HTR-8/SVneo (cell line): ENCODE measurements around the gene VARS1.
"Not testable (repeated sequence)": the region's sequence is repeated elsewhere in the genome, so short reads cannot be mapped to it uniquely, and the experiment has no call there.

Experiments used
- DNase-seq: peaks from one replicate; pipeline ENCODE4 v3.0.0; 2011; ENCODE audit warnings: low spot score, mixed read lengths; ENCODE audit not compliant: insufficient read length
- FAIRE-seq: peaks from 2 replicates; lab custom pipeline; 2011; peaks lifted over from hg19 to GRCh38; lab: Jason Lieb, UNC

VARS1 gene

DNA sequence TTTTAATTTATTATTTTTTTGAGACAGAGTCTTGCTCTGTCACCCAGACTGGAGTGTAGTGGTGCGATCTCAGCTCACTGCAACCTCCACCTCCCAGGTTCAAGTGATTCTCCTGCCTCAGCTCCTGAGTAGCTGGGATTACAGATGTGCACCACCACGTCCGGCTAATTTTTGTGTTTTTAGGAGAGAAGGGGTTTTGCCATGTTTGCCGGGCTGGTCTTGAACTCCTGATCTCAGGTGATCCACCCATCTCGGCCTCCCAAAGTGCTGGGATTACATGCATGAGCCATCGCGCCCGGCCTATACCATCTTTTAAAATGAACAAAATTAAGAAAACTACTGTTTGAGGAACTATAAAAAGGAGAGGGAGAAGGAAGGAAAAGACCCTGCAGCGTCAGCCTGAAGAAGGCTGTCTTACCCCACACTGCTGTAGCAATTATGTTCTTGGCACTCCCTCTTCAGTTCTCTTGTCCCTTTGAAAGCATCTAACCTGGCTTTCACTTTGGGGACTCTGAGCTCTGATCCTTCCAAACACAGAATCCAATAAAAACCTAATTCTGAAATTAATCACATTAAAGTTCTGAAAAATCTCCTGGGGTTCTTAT, 28.1 kb upstream of the VARS1 start:
- not testable (repeated sequence) for DNase-seq, FAIRE-seq

DNA sequence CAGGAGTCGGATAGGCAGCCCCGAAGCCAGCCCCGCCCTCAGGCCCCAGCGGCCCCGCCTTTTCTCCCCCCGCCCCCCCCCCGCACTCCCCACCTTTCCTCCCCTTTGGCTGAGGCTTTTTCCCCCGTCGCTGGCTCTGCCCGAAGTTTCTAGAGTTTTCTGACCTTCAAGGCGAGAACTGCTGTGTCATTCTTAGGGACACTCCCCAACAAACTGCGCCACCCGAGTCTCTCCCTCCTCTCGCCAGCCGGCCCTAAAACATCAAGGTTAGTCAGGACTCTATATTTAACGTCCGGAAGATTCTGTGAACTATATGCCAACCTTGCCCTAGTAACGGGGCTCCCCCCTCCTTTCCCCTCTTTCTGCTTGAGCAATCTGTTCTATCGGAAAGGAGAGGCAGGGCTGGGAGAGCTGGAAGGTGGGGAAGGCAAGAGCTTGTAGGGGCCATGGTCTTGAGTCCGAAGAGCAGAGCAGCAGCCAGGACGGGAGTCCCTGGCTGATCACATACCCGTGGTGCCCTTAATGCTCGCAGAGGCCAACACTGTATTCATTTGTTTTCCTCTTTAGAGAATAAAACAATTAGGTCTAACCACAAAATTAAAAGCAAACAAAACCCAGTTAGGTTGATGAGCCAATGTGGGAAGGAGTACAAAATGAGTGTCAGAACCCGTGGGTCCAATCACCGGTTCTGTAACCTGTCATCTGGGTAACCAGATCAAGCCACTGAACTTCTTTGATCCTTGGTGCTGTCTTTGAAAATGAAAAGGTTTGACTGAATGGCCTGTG, 26.7 kb upstream of the VARS1 start:
- DNase-seq (peak; percentile 65), FAIRE-seq (no peak)

DNA sequence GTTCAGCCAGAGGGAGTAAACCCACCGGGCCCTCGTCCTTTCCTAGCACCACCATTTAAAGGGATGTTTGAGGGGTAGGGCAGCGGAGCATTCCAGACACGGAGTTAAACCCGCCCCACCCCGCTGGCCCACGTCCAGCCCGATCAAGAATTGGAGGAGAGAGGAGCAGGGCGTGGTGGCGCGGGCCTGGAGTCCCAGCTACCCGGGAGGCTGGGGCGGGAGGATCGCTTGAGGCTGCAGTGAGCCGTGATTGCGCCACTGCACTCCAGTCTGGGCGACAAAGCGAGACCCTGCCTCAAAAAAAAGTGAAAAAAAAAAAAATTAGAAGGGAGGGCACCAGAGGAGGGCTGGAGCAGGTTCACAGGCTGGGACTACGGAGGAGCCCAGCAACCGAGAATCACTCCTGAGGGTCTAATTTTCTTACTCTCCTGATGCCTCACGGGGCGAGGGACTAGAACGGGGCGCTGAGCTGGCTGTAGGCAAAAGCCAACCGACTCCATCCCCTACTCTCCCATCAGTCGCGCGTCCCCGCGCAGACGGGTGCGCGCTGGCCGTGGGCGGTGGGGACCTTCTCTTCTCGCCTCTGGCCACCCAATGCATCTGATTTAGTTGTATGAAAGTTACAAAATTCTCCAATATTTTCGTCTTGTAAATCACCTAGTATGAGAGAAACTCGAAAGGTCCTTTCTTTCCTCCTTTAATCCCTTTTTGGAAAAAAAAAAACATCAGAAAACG, 25.9 kb upstream of the VARS1 start:
- DNase-seq = peak; percentile 55
- FAIRE-seq = peak; percentile 23

DNA sequence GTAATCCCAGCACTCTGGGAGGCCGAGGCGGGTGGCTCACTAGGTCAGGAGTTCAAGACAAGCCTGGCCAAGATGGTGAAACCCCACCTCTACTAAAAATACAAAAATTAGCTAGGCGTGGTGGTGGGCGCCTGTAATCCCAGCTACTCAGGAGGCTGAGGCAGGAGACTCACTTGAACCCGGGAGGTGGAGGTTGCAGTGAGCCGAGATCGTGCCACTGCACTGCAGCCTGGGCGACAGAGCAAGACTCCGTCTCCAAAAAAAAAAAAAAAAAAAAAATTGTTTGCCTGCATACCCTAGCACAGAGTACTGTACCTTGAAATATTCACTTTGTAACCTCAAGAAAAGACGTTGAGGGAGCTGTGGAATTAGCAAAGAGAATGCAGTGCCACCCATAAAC, 24.8 kb upstream of the VARS1 start:
- not testable (repeated sequence) for DNase-seq, FAIRE-seq

DNA sequence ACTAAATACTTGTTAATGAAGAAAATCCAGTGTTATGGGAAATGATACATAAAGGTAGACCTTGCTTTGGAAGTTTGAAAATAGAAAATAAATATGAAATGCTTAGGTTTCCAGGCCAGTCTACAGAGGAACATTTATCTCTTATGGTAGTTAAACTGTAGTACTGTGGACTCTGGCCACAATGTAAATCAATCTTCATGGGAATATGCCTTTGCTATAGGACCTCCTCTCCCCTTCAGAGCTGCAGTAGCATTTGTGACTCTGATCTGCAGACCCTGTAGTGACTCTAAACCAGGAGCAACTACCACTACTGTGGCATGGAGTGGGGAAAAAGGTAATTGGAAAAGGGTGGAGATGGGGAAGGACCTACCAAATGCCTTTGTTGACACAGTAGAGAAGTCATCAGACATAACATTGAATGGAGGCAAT, 24.3 kb upstream of the VARS1 start:
- no peak for FAIRE-seq

DNA sequence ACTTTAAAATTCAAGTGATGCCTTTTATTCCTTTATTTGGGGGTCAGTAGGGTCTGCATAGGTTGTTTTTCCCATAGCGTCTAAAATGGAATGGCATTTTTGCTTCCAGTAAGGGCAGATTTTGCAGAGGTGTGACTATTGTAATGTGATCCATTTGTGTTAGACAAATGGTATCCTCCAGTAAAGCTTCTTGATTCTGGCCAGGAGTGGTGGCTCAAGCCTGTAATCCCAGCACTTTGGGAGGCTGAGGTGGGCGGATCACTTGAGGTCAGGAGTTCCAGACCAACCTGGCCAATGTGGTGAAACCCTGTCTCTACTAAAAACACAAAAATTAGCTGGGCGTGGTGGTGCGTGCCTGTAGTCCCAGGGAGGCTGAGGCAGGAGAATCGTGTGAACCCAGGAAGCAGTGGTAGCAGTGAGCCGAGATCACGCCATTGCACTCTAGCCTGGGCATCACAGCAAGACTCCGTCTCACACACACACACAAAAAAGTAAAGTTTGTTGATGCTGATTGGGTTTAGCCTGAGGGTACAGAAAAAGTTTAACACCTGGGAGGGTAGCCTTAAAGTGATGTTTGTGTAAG, 22.5 kb upstream of the VARS1 start:
- FAIRE-seq, DNase-seq: not testable (repeated sequence)

More for the DNA sequence above, 24.3 kb upstream of the VARS1 start:
- DNase-seq = no peak

DNA sequence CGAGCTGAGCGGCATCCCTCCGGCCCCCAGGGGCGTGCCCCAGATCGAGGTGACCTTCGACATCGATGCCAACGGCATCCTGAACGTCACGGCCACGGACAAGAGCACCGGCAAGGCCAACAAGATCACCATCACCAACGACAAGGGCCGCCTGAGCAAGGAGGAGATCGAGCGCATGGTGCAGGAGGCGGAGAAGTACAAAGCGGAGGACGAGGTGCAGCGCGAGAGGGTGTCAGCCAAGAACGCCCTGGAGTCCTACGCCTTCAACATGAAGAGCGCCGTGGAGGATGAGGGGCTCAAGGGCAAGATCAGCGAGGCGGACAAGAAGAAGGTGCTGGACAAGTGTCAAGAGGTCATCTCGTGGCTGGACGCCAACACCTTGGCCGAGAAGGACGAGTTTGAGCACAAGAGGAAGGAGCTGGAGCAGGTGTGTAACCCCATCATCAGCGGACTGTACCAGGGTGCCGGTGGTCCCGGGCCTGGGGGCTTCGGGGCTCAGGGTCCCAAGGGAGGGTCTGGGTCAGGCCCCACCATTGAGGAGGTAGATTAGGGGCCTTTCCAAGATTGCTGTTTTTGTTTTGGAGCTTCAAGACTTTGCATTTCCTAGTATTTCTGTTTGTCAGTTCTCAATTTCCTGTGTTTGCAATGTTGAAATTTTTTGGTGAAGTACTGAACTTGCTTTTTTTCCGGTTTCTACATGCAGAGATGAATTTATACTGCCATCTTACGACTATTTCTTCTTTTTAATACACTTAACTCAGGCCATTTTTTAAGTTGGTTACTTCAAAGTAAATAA, 21.8 kb upstream of the VARS1 start:
- FAIRE-seq, DNase-seq: not testable (repeated sequence)

DNA sequence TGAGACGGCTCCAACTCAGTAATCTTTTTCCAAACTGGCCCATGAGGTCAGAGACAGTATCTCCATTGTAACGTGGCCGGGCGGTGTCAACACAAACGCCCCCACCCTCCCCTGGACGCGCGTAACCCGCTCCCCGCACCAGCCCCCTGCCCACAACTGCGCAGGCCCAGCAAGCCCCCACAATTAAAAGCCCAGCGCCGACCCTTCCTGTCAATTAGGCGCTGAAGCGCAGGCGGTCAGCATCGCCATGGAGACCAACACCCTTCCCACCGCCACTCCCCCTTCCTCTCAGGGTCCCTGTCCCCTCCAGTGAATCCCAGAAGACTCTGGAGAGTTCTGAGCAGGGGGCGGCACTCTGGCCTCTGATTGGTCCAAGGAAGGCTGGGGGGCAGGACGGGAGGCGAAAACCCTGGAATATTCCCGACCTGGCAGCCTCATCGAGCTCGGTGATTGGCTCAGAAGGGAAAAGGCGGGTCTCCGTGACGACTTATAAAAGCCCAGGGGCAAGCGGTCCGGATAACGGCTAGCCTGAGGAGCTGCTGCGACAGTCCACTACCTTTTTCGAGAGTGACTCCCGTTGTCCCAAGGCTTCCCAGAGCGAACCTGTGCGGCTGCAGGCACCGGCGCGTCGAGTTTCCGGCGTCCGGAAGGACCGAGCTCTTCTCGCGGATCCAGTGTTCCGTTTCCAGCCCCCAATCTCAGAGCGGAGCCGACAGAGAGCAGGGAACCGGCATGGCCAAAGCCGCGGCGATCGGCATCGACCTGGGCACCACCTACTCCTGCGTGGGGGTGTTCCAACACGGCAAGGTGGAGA, 19.7 kb upstream of the VARS1 start, which contains the start of the genes HSPA1A and HSPA1L:
Gene HSPA1A, plus strand, starts transcription at position 519 of the 814 bp plus-strand sequence. Its CDS starts 214 bp downstream, at position 733.
Gene HSPA1L, minus strand, starts transcription at position 259 of the 814 bp plus-strand sequence. CDS start 3,311 bp downstream, outside the sequence.
- FAIRE-seq (no peak), DNase-seq (no peak)

DNA sequence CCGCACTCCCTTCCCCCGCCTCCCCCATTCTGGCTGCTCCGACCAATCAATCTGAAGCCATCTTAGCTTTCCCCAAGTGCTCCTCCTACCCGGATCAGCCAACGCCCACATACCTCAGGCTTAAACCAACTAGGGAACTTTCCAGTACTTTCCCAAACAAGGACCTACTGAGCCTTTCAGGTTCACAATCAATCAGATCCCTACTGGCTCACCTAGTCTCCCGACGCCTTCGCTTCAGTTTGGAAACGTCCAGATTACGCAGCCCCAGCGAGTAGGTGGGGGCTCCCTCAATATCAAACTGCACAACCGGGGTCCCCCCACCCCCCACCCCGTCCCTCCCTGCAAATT, 19.1 kb upstream of the VARS1 start:
- no peak for FAIRE-seq
- no peak for DNase-seq

DNA sequence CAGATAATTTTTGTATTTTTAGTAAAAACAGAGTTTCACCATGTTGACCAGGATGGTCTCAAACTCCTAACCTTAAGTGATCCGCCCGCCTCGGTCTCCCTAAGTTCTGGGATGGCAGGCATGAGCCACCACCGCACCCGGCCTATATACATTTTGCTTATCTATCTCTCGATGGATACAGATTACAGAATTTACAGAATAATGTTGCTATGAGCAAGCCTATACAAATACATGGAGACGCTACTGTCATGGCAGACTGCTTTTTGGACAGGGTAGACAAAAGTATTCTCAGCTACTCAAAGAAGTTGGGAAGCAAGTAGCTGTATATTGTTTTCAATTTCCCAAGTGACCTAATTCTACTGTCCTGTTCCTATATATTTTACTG, 17.9 kb upstream of the VARS1 start:
- FAIRE-seq (no peak), DNase-seq (no peak)

DNA sequence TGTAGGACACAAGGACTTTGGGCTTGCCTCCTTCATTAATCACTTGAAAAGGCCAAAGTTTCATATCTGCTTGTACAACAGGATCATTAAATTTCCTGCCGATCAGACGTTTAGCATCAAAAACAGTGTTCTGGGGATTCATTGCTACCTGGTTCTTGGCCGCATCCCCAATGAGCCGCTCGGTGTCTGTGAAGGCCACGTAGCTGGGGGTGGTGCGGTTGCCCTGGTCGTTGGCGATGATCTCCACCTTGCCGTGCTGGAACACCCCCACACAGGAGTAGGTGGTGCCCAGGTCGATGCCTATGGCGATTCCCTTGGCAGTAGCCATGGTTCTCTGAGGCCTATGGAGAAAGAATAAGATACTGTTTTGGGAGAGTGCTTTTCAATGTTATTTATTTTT, 16.1 kb upstream of the VARS1 start:
- FAIRE-seq (no peak), DNase-seq (no peak)

DNA sequence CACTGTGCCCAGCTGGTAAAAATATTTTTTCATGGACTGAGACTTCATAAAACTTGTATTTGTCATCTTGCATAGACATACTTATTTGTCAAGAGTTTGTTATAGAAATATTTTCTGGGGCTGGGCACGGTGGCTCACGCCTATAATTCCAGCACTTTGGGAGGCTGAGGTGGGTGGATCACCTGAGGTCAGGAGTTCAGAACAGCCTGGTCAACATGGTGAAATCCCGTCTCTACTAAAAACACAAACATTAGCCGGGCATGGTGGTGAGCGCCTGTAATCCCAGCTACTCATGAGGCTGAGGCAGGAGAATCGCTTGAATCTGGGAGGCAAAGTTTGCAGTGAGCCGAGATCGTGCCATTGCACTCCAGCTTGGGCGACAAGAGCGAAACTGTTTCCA, 13.0 kb upstream of the VARS1 start:
- DNase-seq, FAIRE-seq: not testable (repeated sequence)

DNA sequence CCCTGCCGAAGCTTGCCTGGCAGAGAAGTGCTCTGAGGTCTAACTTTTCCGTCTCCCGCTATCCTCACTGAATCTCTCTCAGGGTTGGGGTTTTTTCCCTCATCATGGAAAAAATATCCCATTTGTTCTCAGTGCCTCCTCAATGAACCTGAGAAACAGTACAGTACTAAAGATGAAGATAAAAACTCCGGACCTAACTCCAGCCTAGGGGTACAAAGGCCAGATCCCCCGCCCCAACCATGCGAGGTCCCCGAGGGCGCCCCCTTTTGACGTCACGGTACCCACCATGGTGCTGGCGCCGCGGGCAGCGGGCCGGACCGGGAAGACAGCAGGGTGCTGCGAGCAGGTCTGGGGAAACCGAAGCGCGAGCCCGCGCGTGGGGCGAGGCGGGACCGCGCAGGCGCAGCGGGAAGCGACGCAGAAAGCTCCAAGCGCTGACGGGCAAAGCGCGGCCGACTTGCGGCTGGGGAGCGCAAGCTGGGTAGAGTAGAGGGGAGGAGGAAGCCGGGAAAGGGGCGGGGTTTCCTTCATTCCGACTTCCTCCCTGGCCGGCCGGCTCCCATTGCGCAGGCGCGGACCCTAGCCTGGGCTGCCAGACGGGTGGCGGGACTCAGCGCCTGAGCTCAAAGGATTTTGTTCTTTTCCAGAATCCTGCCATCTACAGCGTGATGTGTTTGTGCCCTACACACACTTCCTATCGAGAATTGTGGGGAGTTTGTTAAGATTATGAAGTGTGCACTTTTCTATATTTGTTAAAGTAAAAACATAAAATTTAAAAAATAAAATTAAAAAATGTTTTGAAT, 11.1 kb upstream of the VARS1 start, which contains the start of gene LSM2:
Gene LSM2, minus strand, starts transcription at position 497 of the 803 bp plus-strand sequence. Its CDS starts 209 bp downstream, at position 288.
- peak; percentile 99 for DNase-seq

DNA sequence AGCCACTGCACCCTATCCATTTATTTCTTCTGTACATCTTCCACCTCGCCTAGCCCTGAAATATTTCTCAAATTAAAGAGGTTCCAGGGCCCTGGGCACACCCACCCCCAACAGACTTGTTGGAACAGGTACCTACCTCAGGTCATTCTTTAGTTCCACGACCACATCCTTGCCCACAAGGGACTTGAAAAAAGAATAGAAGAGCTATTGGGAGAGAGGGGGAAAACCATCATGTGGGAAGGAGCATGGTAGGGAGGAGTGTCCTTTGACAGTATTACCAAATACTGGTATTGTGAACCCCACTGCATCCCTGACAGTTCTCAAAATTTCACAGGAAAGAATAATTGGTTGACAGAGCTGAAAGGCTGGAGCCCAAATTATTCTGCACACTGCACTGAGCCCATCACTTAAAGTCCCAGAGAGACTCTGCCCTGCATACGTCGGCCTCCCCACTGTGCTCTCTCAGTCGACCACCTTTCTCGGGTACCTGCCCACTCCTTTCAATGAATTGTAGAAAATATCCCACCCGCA, 10.5 kb upstream of the VARS1 start:
- FAIRE-seq (no peak), DNase-seq (no peak)

More for the DNA sequence above, 11.1 kb upstream of the VARS1 start, which contains the start of gene LSM2:
- peak; percentile 93 for FAIRE-seq

DNA sequence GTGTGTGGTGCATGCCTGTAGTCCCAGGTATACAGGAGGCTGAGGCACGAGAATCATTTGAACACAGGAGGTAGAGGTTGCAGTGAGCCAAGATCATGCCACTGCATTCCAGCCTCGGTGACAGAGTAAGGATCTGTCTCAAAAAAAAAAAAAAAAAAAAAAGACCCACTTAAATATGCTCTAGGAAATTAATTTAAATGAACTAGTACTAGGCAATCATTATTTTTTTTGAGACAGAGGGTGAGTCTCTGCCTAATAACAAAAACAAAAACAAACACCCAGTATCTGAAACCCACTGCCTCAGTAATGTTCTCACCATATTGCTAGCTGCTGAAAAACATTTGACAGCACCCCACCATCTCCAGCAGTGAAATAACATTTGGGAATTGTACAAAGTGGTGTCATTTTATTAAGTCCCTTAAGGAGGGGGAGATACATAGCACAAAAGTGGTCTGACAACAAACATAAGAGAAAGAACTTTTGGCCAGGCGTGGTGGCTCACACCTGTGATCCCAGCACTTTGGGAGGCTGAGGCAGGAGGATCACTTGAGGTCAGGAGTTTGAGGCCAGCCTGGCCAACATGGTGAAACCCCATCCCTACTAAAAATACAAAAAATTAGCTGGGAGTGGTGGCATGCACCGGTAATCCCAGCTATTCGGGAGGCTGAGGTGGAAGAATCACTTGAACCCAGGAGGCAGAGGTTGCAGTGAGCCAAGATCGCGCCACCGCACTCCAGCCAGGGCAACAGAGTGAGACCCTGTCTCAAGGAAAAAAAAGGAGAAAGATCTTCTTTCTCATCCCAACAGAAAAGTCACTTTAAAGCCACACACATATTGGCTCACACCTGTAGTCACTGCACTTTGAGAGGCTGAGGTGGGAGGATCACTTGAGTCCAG, 5.7 kb upstream of the VARS1 start:
- not testable (repeated sequence) for FAIRE-seq, DNase-seq

DNA sequence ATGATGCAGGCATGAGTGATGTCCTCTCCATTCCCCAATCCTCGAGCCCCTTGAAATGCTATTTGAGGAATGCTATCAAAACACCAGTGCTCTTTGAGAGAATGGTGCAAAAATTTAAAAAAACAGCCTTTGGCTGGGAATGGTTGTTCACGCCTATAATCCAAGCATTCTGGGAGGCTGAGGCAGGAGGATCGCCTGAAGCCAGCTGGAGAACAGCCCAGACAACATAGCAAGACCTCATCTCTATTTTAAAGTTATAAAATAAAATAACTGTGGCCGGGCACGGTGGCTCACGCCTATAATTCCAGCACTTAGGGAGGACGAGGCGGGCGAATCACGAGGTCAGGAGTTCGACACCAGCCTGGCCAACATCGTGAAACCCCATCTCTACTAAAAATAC, 4.2 kb upstream of the VARS1 start:
- FAIRE-seq = no peak
- no peak for DNase-seq

DNA sequence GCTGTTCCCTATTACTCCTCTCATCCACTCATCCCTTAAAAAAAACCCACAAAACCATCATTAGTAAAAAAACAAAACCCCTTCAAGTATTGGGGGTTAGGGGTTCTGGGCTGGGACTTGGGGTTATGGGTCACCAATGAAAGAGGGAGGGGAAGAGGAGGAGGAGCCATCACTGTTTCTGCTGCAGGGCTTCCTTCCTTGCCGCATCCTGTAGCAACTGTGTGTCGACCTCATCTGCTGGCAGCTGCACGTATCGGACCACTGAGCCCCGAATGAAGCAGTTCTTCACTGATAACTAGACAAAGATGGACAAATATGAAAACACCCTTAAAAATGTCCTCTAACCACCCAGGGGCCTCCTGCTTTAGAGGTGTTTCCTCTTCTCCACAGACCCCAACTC, 2.0 kb upstream of the VARS1 start:
- FAIRE-seq (no peak), DNase-seq (no peak)
